Loucy (cell line): ENCODE results near the gene VGF.
A peak's percentile ranks its signal among the peaks of the same experiment; 100 is the strongest.

Experiments
- H2AFZ ChIP-seq: fragments of 200-600 bp; sonication (generic); 2 replicates; pipeline ENCODE4 v1.6.0; 2016; ENCODE audit warnings: antibody characterized with exemption, mild to moderate bottlenecking, low read length, moderate library complexity
- H3F3A ChIP-seq: fragments of 200-600 bp; 2 replicates; pipeline ENCODE4 v1.6.0; 2016; ENCODE audit warnings: antibody characterized with exemption, low read depth, mild to moderate bottlenecking
- H3K27me3 ChIP-seq: fragments of 200-600 bp; sonication (generic); 2 replicates; pipeline ENCODE4 v1.6.1; 2014; ENCODE audit warnings: low read length, mild to moderate bottlenecking; ENCODE audit not compliant: insufficient read depth, poor library complexity, severe bottlenecking
- H3K36me3 ChIP-seq: fragments of 200-600 bp; sonication (generic); 2 replicates; pipeline ENCODE4 v1.6.1; 2016; ENCODE audit warnings: low read length; ENCODE audit not compliant: insufficient read depth
- H3K4me1 ChIP-seq: fragments of 200-600 bp; sonication (generic); 2 replicates; pipeline ENCODE4 v1.5.1; 2014; ENCODE audit warnings: low read length, mild to moderate bottlenecking; ENCODE audit not compliant: insufficient read depth, poor library complexity, severe bottlenecking
- H3K4me2 ChIP-seq: fragments of 200-600 bp; sonication (generic); 2 replicates; pipeline ENCODE4 v1.6.0; 2014; ENCODE audit warnings: antibody characterized with exemption, low read length, low read depth, mild to moderate bottlenecking; ENCODE audit not compliant: poor library complexity, severe bottlenecking
- H3K4me3 ChIP-seq: fragments of 200-600 bp; sonication (generic); 2 replicates; pipeline ENCODE4 v1.5.1; 2014; ENCODE audit warnings: low read length, mild to moderate bottlenecking, mixed read lengths; ENCODE audit not compliant: poor library complexity, severe bottlenecking
- H3K79me2 ChIP-seq: fragments of 200-600 bp; sonication (generic); 2 replicates; pipeline ENCODE4 v1.6.1; 2014; ENCODE audit warnings: low read length; ENCODE audit not compliant: insufficient read depth
- H3K9ac ChIP-seq: fragments of 200-600 bp; sonication (generic); 2 replicates; pipeline ENCODE4 v1.6.0; 2014; ENCODE audit warnings: mild to moderate bottlenecking, low read depth, low read length, moderate library complexity; ENCODE audit not compliant: poor library complexity, severe bottlenecking
- H3K9me2 ChIP-seq: fragments of 200-600 bp; sonication (generic); replicated peaks from 2 replicates; pipeline ENCODE4 v1.6.1; 2016; ENCODE audit warnings: low read depth, low read length, mixed read lengths
- H3K9me3 ChIP-seq: fragments of 200-600 bp; sonication (generic); 2 replicates; pipeline ENCODE4 v1.6.1; 2014; ENCODE audit warnings: mild to moderate bottlenecking, antibody characterized with exemption, low read length, low read depth; ENCODE audit not compliant: insufficient read depth
- H4K20me1 ChIP-seq: fragments of 200-600 bp; sonication (generic); 2 replicates; pipeline ENCODE4 v1.6.0; 2014; ENCODE audit warnings: antibody characterized with exemption, low read length, mild to moderate bottlenecking; ENCODE audit not compliant: insufficient read depth, poor library complexity, severe bottlenecking
- EZH2phosphoT487 ChIP-seq: fragments of 200-600 bp; IDR thresholded peaks from 2 replicates; pipeline ENCODE4 v1.6.1; 2018; ENCODE audit warnings: antibody characterized with exemption, mild to moderate bottlenecking, moderate library complexity, borderline replicate concordance
- TF ChIP-seq, protein P1 (sequence below): fragments of 200-600 bp; sonication (generic); conservative IDR thresholded peaks from 2 replicates; pipeline ENCODE4 v1.5.1; 2014; ENCODE audit warnings: mild to moderate bottlenecking, antibody characterized with exemption, low read length

VGF gene

DNA sequence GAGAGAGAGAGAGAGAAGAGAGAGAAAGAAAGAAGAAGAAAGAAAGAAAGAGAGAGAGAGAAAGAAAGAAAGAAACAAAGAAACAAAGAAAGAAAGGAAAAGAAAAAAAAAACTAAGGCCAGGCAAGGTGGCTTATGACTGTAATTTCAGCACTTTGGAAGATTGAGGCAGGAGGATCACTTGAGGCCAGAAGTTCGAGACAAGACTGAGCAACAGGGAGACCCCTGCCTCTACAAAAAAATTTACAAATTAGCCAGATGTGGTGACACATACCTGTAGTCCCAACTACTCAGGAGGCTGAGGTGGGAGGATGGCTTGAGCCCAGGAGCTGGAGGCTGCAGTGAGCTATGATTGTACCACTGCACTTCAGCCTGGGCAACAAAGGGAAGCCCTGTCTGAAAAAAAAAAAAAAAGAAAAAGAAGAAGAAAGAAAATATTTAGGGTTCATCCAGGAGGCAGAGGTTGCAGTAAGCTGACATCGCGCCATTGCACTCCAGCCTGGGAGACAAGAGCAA lies 35.7 kb downstream of the VGF start:
- Histone ChIP-seq H3K4me3 (no peak overlapping the region), H3K4me1 (peaks cover 42% of the 10 kb centered on the region)
- no peak for TF ChIP-seq EZH2phosphoT487
- TF ChIP-seq, protein P1, sequence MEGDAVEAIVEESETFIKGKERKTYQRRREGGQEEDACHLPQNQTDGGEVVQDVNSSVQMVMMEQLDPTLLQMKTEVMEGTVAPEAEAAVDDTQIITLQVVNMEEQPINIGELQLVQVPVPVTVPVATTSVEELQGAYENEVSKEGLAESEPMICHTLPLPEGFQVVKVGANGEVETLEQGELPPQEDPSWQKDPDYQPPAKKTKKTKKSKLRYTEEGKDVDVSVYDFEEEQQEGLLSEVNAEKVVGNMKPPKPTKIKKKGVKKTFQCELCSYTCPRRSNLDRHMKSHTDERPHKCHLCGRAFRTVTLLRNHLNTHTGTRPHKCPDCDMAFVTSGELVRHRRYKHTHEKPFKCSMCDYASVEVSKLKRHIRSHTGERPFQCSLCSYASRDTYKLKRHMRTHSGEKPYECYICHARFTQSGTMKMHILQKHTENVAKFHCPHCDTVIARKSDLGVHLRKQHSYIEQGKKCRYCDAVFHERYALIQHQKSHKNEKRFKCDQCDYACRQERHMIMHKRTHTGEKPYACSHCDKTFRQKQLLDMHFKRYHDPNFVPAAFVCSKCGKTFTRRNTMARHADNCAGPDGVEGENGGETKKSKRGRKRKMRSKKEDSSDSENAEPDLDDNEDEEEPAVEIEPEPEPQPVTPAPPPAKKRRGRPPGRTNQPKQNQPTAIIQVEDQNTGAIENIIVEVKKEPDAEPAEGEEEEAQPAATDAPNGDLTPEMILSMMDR, result no peak

DNA sequence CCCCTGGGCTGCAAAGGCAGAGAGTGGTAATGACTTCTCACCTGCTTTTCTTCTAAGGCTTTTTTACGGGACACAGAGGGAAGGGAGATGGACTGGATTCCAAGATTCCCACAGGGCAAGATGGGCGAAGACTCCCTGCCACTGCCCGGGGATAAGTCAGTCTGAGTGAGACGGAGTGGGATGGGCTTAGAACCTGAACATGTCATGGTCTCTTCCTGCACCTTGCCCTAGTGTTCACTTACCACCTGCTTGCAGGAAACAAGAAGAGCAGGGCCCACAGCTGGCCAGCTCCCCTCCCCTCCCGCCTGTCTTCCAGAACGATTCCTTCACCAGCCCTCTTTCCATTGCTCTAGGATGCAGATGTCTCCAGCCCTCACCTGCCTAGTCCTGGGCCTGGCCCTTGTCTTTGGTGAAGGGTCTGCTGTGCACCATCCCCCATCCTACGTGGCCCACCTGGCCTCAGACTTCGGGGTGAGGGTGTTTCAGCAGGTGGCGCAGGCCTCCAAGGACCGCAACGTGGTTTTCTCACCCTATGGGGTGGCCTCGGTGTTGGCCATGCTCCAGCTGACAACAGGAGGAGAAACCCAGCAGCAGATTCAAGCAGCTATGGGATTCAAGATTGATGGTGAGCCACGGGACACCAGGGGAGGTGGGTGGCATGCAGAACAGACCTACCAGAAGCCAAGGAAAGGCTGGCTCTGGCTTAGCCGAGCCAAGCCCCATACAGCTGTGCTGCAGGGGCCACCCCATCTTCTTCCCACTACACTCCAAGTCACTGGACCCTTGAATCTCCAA lies 37.1 kb downstream of the VGF start:
- TF ChIP-seq, protein P1, result no peak
- TF ChIP-seq EZH2phosphoT487, result no peak
- Histone ChIP-seq H4K20me1 (no peaks in the 10 kb centered on the region), H2AFZ (no peak overlapping the region), H3K27me3 (no peaks in the 10 kb centered on the region), H3K9me3 (no peaks in the 10 kb centered on the region), H3K4me3 (peak overlapping the region; percentile 78), H3K4me2 (peak overlapping the region; percentile 97), H3K4me1 (peaks cover 45% of the 10 kb centered on the region), H3K9me2 (no peaks in the 10 kb centered on the region), H3K9ac (peak overlapping the region; percentile 75), H3F3A (no peaks in the 10 kb centered on the region), H3K36me3 (no peaks in the 10 kb centered on the region), H3K79me2 (peaks cover 8% of the 10 kb centered on the region; the same call in 1 of the 2 replicates)

More for the DNA sequence above, 35.7 kb downstream of the VGF start:
- Histone ChIP-seq H3K36me3 (no peaks in the 10 kb centered on the region), H3K9me3 (no peaks in the 10 kb centered on the region), H3F3A (no peaks in the 10 kb centered on the region), H3K9me2 (no peaks in the 10 kb centered on the region), H3K9ac (no peak overlapping the region), H3K79me2 (peaks cover 8% of the 10 kb centered on the region; the same call in 1 of the 2 replicates), H3K27me3 (no peaks in the 10 kb centered on the region), H3K4me2 (no peak overlapping the region), H4K20me1 (no peaks in the 10 kb centered on the region), H2AFZ (no peak overlapping the region)

DNA sequence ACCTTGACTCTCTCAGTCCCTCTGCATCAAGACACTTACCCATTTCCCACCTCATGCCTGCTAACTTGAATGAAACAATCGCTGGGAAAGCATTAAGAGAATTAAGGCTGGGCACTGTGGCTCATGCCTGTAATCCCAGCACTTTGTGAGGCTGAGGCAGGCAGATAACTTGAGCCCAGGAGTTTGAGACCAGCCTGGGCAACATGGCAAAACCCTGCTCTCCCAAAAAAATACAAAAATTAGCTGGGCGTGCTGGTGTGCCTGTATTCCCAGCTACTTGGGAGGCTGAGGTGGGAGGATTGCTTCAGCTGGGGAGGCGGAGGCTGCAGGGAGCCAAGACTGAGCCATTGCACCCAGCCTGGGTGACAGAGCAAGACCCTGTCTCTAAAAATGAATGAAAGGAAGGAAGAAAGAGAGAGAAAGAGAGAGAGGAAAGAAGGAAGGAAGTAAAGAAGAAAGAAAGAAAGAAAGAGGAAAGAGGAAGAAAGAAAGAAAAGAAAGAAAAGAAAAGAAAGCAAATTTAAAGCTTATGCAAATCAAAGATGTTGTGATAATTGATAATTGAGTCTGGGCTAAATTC lies 37.8 kb downstream of the VGF start:
- Histone ChIP-seq H2AFZ (peak overlapping the region; percentile 92), H3K27me3 (no peaks in the 10 kb centered on the region), H3K4me3 (peak overlapping the region; percentile 78), H3F3A (no peaks in the 10 kb centered on the region), H3K9me2 (no peaks in the 10 kb centered on the region), H3K79me2 (peaks cover 8% of the 10 kb centered on the region; the same call in 1 of the 2 replicates), H3K9me3 (no peaks in the 10 kb centered on the region), H3K9ac (peak overlapping the region; percentile 75), H3K4me2 (peak overlapping the region; percentile 97), H4K20me1 (no peaks in the 10 kb centered on the region), H3K4me1 (peaks cover 45% of the 10 kb centered on the region), H3K36me3 (no peaks in the 10 kb centered on the region)
- TF ChIP-seq, protein P1, result no peak
- TF ChIP-seq EZH2phosphoT487, result no peak
